T-helper 1 cell (primary cell): ENCODE data around the gene HPCAL4.

Source experiments
- DNase-seq, 5 donors: peaks; one replicate each; pipeline ENCODE4 v3.0.0-alpha.2; 2012 to 2020

The HPCAL4 gene

GRCh38 chr1:39647247-39647646 is 44.0 kb downstream of the HPCAL4 start:
- DNase-seq: no peak

- no peak for DNase-seq
Observed at GRCh38 chr1:39646232-39647081, 44.8 kb downstream of the HPCAL4 start.

DNA sequence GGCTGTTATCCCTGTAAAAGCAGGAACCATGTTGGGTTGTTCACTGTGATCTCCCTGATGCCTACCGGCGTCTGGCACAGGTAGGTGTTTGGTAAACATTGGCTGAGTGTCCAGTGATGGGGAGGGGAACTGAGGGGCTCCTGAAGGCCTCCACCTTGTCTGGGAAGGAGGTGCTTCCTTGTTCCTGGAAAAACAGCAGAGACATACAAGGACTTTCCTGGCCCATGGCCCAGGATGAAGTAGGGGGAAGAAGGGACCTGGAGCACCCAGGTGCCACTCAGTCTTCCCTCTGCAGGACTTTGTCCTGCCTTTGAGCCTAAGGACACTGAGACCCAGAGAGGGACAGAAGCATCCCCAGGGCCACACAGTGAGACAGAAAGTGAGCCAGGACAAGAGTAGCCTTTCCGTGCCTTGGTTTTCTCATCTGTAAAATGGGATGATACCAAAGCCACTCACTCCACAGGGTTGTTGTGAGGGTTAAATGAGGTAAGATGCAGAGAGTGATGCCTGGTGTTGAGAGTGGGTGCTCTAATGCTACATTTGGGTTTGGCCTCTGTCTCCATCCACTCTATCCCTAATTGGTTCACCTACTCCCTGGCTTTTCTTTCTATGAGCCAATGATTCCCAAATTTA is 45.7 kb downstream of the HPCAL4 start:
- DNase-seq: no peak

DNA sequence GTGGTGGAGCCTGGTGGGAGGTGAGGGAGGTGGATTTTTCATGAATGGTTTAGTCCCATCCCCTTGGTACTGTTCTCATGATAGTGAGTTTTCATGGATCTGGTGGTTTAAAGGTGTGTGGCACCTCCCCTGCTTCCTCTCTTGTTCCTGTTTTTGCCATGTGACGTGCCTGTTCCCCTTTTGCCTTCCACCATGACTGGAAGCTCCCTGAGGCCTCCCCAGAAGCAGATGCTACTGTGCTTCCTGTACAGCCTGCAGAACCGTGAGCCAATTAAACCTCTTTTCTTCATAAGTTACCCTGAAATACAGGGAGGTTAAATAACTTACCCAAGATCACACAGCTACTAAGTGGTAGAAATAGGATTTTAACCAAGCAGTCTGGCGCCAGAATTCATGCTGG is 47.5 kb downstream of the HPCAL4 start:
- no peak for DNase-seq

DNA sequence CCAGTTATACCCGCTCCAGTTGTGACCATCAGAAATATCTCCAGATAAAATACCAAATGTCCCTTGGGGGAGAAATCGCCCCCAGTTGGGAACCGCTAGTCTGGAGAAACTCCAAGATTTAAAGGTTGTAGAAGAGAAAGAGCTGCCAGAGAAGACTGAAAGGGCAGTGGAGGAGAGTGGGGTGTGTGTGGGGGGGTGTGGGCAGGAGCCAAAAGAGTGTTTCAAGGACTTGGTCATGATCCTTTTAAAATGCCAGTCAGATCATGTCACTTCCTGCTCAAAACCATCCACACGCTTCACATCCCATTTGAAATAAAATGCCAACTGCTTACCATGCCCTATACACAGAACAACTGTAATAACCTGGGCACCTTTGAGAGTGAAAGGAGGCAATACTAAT is 48.4 kb downstream of the HPCAL4 start:
- no peak for DNase-seq

DNA sequence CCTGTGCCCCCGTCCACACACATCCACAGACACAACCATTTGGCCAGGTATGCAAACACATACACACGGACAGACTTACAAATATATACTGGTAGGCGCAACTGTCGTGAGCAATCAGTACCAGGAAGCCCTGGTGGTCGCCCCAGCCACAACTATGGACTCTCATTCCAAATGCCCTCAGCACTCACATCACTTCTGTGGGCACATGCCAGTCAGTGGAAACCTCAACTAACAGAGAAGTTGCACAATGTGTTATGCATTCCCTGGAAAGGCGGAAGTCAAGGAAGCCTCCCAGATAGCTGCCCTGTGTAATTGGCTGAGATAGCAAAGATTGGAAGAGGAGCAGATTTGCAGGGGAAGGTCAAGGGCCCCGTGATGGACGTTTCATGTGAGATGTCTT is 50.4 kb downstream of the HPCAL4 start:
- no peak for DNase-seq

- peak; percentile 19 to 45 (median 38) for DNase-seq
Observed at GRCh38 chr1:39639305-39640130, 51.7 kb downstream of the HPCAL4 start, which contains the start of gene HEYL. HEYL (minus strand) TSS chr1:39639643; CDS start chr1:39639625, 18 bp downstream.

DNA sequence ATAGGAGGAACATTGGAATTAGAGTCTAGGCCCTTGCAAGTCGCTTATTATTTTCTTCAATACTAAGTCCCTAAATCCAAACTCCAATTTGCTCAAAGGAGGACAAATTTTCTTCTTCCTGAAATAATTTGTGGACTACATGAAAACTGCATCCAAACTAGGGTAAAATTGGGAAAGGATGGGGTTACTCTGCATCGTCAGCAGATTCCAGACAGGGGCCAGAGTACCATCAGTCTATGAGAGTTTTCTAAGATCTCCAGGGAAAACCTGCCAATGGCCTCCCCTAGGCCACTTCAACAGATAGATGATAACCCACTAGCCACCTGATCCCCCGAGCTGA is 52.3 kb downstream of the HPCAL4 start:
- DNase-seq: no peak

GRCh38 chr1:39637361-39637760 is 53.9 kb downstream of the HPCAL4 start:
- no peak for DNase-seq

DNA sequence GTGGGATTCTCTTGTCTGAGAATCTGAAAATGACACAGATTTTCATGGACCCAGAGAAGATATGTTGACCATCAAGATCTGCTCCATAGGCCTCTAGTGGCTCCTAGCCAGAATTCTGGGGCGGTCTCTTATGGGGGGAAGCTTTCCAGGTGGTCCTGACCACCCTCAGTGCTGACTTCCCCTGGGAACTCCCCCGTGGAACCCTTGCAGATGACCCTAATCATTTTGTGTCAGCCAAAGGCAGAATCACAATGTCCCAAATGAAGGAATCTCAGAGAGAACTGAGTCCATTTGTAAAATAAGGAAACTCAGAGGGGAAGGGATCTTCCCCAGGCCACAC is 55.4 kb downstream of the HPCAL4 start:
- DNase-seq: no peak

DNA sequence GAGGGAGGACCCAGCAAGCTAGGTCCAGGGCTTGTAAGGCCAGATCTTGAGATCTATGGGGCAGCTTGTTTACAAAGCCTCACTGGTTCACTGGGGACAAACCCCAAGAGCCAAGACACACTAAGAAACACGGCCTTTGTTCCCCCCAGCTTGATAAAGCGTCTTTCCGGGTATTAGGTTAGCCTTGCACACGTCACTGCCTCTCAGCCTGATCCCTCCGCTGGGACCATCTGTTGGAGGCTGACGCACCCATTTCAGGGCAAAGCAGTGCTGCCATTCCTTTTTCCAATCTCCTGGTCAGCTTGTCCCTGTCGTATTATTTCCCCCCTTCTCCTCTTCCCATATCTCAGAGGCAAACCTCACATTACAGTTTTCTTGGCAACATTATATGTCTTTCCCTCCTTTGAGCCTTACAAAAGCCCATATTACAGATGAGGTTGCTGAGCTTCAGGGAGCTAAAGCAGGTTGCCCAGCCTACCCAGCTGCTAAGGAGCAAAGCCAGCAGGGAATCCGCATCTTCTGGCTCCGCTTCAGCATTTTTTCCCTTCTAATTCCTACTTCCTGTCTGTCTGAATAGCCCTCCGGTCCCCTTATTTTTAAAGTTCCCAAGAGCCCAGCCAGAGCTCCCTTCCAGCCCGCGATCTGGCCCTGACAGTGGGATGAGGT is 55.9 kb downstream of the HPCAL4 start:
- DNase-seq: no peak

DNA sequence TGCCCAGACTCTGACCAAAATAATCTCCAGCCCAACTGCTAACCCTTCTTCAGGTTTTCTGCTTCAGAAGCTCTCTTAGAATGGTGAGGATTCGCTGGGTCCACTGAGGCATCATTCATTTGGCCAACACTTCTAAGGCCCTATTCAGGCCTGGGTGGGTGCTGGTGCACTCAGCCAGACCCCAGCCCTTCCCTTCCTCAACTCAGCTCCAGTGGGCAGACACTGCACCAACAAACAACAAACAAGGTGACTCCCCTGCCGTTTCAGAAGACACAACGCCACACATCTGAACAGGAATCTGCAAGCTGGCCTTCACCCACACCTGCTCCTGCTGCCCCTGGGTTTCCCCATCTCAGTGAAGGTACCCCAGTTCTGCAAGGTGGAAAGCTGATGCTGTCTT is 57.8 kb downstream of the HPCAL4 start:
- DNase-seq: no peak

GRCh38 chr1:39632682-39633417 is 58.4 kb downstream of the HPCAL4 start:
- DNase-seq: no peak

GRCh38 chr1:39632323-39632681 is 58.9 kb downstream of the HPCAL4 start:
- no peak for DNase-seq

DNA sequence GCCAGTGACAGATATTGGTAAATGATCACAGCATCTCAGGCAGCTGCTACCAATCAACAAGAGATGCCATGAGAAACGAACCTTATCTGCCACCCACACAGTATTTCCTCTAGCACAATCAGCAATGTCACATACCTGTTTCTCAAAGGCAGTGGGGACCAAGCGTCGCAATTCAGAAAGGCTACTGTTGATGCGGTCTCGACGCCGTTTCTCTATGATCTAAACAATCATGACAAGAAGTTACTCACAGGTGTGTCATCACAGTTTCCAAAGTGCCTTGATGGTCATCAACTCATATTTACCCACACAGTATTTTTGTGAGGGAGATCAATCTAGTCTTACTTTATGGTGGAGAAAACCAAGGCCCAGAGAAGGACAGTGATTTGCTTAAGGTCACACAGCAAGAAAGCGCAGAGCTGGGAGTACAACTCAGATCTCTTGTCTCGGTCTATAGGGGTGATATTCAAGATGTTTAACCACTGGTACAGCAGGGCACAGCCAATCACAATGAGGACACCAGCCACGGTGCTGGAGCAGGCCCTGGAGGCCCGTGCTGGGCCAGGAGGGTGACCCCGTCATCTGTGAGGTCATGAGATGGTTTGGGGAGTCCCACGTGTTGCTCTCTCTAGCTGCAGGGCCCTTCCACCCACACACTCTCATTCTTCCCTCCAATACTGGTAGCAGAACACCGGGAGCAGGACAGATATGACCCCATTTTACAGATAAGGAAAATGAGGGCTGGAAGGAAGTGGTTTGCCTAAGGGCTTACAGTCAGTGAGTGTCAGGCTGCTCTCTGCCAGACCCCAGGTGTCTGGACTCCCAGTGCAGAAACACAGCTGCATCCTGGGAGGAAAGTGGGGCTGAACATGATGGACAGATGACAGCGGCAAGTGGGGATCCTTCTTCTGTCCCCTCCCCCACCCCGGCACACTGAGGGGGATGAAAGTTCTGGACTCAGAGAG is 59.6 kb downstream of the HPCAL4 start:
- no peak for DNase-seq

DNA sequence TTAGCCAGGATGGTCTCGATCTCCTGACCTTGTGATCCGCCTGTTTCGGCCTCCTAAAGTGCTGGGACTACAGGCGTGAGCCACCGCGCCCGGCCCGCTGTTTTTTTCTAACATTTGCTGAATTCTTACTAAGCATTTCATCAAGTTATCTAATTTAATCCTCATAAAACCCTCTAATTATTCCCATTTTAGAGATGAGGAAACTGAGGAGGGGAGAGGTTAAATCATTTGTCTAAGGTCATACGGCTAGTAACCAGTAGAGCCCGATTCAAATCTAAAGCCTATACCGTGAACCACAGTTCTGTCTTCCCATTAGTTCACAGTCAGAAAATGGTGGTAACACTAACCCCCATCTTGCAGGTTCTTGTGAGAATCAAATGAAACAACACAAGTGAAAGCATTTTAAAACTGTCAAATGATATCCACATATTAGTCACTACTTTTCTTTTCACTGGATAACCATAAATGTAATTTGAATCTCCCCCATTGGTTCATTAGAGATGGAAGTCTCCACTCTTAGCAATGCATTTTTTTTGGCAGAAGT is 62.4 kb downstream of the HPCAL4 start:
- DNase-seq: peak in 1 of 5 donors; percentile 13
